ENCODE results near the gene C12orf60.
"Not testable (repeated sequence)": the region's sequence is repeated elsewhere in the genome, so short reads cannot be mapped to it uniquely, and the experiment has no call there.

DNA sequence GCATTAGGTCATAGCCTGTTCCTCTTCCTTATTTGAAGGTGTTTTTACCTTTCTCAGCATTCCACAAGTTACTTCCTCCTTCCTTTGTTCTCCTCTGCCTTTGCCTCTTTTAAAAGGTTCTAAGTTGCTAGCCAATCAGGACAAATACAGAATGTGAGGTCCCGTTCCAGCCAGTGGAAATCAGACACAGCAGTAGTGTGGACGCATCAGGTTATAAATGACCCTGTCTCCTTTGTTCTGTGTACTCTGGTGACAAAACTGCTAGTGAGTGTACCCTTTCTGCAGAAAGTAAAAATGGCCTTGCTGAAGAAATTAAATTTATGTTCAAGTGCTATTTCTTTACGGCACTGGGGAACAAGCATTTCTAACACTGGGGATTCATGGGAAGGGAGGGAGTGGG, 37.5 kb upstream of the C12orf60 start:
- TF ChIP-seq, protein P1, sequence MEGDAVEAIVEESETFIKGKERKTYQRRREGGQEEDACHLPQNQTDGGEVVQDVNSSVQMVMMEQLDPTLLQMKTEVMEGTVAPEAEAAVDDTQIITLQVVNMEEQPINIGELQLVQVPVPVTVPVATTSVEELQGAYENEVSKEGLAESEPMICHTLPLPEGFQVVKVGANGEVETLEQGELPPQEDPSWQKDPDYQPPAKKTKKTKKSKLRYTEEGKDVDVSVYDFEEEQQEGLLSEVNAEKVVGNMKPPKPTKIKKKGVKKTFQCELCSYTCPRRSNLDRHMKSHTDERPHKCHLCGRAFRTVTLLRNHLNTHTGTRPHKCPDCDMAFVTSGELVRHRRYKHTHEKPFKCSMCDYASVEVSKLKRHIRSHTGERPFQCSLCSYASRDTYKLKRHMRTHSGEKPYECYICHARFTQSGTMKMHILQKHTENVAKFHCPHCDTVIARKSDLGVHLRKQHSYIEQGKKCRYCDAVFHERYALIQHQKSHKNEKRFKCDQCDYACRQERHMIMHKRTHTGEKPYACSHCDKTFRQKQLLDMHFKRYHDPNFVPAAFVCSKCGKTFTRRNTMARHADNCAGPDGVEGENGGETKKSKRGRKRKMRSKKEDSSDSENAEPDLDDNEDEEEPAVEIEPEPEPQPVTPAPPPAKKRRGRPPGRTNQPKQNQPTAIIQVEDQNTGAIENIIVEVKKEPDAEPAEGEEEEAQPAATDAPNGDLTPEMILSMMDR (IDR thresholded peaks at IDR 0.05) = not testable (repeated sequence)
- not testable (repeated sequence) for TF ChIP-seq POLR2A (IDR thresholded peaks at IDR 0.05)
